B cell (primary cell): ENCODE results near the gene QSOX1. TPM values are rescaled to one million over a fixed set of nuclear protein-coding genes. Genes with fewer than 3 reads are reported as not detected.

Source experiments
- ATAC-seq: fragments of 200-7000 bp; cut with Tn5 transposase; one replicate; pipeline ENCODE4 v1.10.0; 2021; ENCODE audit warnings: low read depth, mild to moderate bottlenecking, moderate number of reproducible peaks, moderate library complexity
- CTCF ChIA-PET: fragments of 350-600 bp; sonication (Branson Sonifier 250); formaldehyde crosslinking; loops from one replicate; lab custom pipeline; 2021; ENCODE audit warnings: antibody characterized with exemption, inconsistent platforms; lab: Charles Lee
- POLR2A ChIA-PET: fragments of 350-600 bp; sonication (Branson Sonifier 250); formaldehyde crosslinking; loops from one replicate; lab custom pipeline; 2021; ENCODE audit warnings: antibody characterized with exemption; lab: Charles Lee
- DNase-seq: peaks from one replicate; pipeline ENCODE4 v3.0.0; 2013
- H2AFZ ChIP-seq: 2 replicates; pipeline ENCODE4 v1.6.1; 2012; ENCODE audit warnings: mild to moderate bottlenecking, low read depth, low read length; ENCODE audit not compliant: insufficient read depth, poor library complexity, severe bottlenecking
- H3K27ac ChIP-seq, 2 donors: 1 replicate in 1 of 2; 2 replicates in 1 of 2; pipeline ENCODE4 v1.5.1; 2012 to 2013; ENCODE audit warnings: low read length in 2 of 2, mild to moderate bottlenecking in 2 of 2, moderate library complexity in 1 of 2
- H3K27me3 ChIP-seq, 4 experiments: fragments of 200-600 bp in 1 of 4; sonication (generic) in 1 of 4; replicated peaks in 1 of 4; 1 replicate in 2 of 4; 2 replicates in 2 of 4; pipeline versions ENCODE4 v1.6.1 to v1.7.0; 2013 to 2016; ENCODE audit warnings: low read length in 3 of 4, mild to moderate bottlenecking in 2 of 4, mixed read lengths in 1 of 4, moderate library complexity in 1 of 4; ENCODE audit not compliant: insufficient read depth in 4 of 4, control insufficient read depth in 3 of 4; ENCODE audit errors: control extremely low read depth in 1 of 4
- H3K36me3 ChIP-seq, 2 experiments: replicated peaks in 1 of 2; 1 replicate in 1 of 2; 2 replicates in 1 of 2; pipeline versions ENCODE4 v1.6.1 to v1.7.1; 2013; ENCODE audit warnings: low read length in 1 of 2; ENCODE audit not compliant: insufficient read depth in 2 of 2, control insufficient read depth in 1 of 2; ENCODE audit errors: control extremely low read depth in 1 of 2, extremely low read depth in 1 of 2
- H3K4me1 ChIP-seq, 2 donors: fragments of 200-600 bp in 1 of 2; sonication (generic) in 1 of 2; 1 replicate in 1 of 2; 2 replicates in 1 of 2; pipeline versions ENCODE4 v1.5.1 to v1.6.1; 2013 to 2017; ENCODE audit warnings: low read length in 2 of 2; ENCODE audit not compliant: control insufficient read depth in 2 of 2, insufficient read depth in 2 of 2
- H3K4me2 ChIP-seq: replicated peaks from 2 replicates; pipeline ENCODE3; 2012; ENCODE audit warnings: mild to moderate bottlenecking, low read depth, low read length; ENCODE audit not compliant: poor library complexity, severe bottlenecking
- H3K4me3 ChIP-seq, 5 experiments: fragments of 200-600 bp in 1 of 5; sonication (generic) in 1 of 5; 1 replicate in 3 of 5; 2 replicates in 2 of 5; pipeline versions ENCODE4 v1.5.1 to v1.7.0; 2011 to 2016; ENCODE audit warnings: low read length in 4 of 5, mild to moderate bottlenecking in 4 of 5, low read depth in 2 of 5, control low read depth in 1 of 5, moderate library complexity in 1 of 5; ENCODE audit not compliant: insufficient read depth in 1 of 5; ENCODE audit errors: control extremely low read depth in 1 of 5, extremely low read depth in 1 of 5
- H3K79me2 ChIP-seq: fragments of 200-600 bp; sonication (generic); one replicate; pipeline ENCODE4 v1.6.0; 2016; ENCODE audit warnings: low read length; ENCODE audit not compliant: control insufficient read depth, insufficient read depth
- H3K9ac ChIP-seq: fragments of 200-600 bp; sonication (generic); 2 replicates; pipeline ENCODE4 v1.6.1; 2017; ENCODE audit warnings: mild to moderate bottlenecking, low read length, moderate library complexity
- H3K9me3 ChIP-seq, 3 donors: one replicate each; pipeline versions ENCODE4 v1.6.1 to v1.7.1; 2013; ENCODE audit warnings: low read length in 2 of 3; ENCODE audit not compliant: control insufficient read depth in 2 of 3, insufficient read depth in 1 of 3; ENCODE audit errors: control extremely low read depth in 1 of 3
- H4K20me1 ChIP-seq: 2 replicates; pipeline ENCODE4 v1.6.0; 2012; ENCODE audit warnings: mild to moderate bottlenecking, low read length; ENCODE audit not compliant: insufficient read depth, control insufficient read depth, poor library complexity, severe bottlenecking
- H3K27ac Mint-ChIP-seq: one replicate; pipeline ENCODE4 v1.8.0; 2021; ENCODE audit warnings: mixed read lengths
- H3K27me3 Mint-ChIP-seq: one replicate; pipeline ENCODE4 v1.8.0; 2021; ENCODE audit warnings: mixed read lengths
- H3K4me1 Mint-ChIP-seq: one replicate; pipeline ENCODE4 v1.8.0; 2021; ENCODE audit warnings: mixed read lengths
- H3K4me3 Mint-ChIP-seq: one replicate; pipeline ENCODE4 v1.8.0; 2021; ENCODE audit warnings: mixed read lengths
- H3K9me3 Mint-ChIP-seq: one replicate; pipeline ENCODE4 v1.8.0; 2022; ENCODE audit warnings: mixed read lengths; ENCODE audit not compliant: insufficient read depth
- EZH2 ChIP-seq: IDR thresholded peaks from 2 replicates; pipeline ENCODE4 v1.6.1; 2012; ENCODE audit warnings: borderline replicate concordance, low read depth, mild to moderate bottlenecking, moderate library complexity, low read length; ENCODE audit not compliant: insufficient read depth, poor library complexity, severe bottlenecking
- WGBS: methylation state at CpG from one replicate; pipeline ENCODE4 v1.1.5; 2013; ENCODE audit warnings: missing lambda C conversion rate; ENCODE audit not compliant: insufficient coverage; 5-methylcytosine and 5-hydroxymethylcytosine counted together
- intact Hi-C: fragments of 100-400 bp; cut with micrococcal nuclease; formaldehyde crosslinking; loops from one replicate; pipeline ENCODE4 v1.10.0; 2022
- polyA plus RNA-seq: library from polyadenylated mRNA; depleted of rRNA; stranded (reverse); fragments of >200 nt; gene quantifications from 2 replicates; pipeline ENCODE4 v1.2.3, GENCODE V29; 2012
- total RNA-seq, 2 donors: library from RNA; stranded (reverse); fragments of 120-200 nt in 1 of 2; gene quantifications; 1 replicate in 1 of 2; 2 replicates in 1 of 2; pipeline versions ENCODE4 v1.2.3 to v1.2.4, GENCODE V29; 2013 to 2022
- TF ChIP-seq, protein P1 (sequence below): fragments of 200-600 bp; IDR thresholded peaks from one replicate; pipeline ENCODE4 v1.8.0; 2022; ENCODE audit warnings: antibody characterized with exemption, mild to moderate bottlenecking

The QSOX1 gene
- total and polyA plus RNA-seq, 2 donors (not counting 1 experiment from before 2014, with no cell fraction given) = 11.4 to 20.6 TPM

DNA sequence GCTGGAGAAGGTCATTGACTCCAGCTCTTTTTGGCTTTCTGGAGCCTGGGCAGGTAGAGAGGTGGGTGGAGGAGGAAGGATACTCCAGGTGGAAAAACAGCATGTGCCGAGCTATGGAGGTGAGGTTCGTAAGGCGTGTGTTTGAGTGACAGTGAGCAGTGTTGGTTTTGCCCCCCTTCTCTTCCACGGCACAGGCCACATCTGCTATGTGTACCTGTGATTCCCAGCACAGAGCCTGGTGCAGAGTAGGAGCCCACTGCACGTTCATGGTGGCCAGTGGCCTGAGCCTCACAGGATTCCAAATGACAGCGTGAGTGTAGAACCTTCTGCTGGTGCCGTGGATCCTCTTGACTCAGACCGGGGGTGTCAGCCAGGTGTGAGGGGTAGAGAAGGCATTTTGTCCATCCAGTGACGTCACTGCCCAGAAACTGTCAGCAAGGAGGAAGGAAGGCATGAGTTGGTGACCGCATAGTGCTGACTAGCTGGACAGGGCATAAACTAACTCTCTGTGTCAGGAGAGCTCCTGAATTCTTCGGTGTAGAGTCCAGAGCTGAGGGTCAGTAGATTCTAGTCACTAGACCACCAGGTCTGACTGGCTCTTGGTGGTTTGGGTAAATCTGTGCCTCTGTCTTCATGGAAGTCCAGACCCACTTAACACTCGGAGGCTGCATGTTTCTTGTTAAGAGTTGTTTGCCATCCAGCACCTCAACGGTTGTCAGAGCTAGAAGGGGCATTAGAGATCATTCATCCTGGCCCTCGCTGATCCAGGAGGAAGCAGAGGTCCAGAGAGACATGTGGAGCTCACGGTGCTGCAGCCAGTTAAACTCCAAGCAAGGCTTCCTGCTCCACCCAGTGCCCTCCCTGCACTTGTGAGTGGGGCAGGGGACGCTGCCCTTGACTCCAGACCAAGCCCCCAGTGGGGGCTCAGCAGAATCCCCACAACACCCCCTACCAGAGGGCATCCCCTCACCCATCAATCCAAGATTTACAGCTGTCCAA, 3.8 kb downstream of the QSOX1 start:
- ATAC-seq (no peak), DNase-seq (no peak)
- Mint-ChIP-seq H3K27me3 (no peaks in the 10 kb centered on the region), H3K4me1 (peaks cover 27% of the 10 kb centered on the region), H3K4me3 (no peak overlapping the region), H3K27ac (no peak overlapping the region), H3K9me3 (no peaks in the 10 kb centered on the region)
- Histone ChIP-seq H3K9me3 (no peaks in the 10 kb centered on the region), H4K20me1 (no peaks in the 10 kb centered on the region), H3K4me1 (peaks cover 22 to 25% of the 10 kb centered on the region in 2 donors), H3K4me2 (no peak overlapping the region), H3K27ac (no peak overlapping the region), H3K4me3 (no peak overlapping the region), H3K79me2 (peaks cover 21% of the 10 kb centered on the region), H2AFZ (no peak overlapping the region), H3K27me3 (no peaks in the 10 kb centered on the region), H3K36me3 (no peaks in the 10 kb centered on the region), H3K9ac (no peak overlapping the region)
- WGBS = 96% methylated on average over 14 of the region's 16 CpGs
- intact Hi-C loops = loop anchor here (5.0 kb wide), 1 partner anchor 1869 kb away; no protein-coding TSS in a partner anchor
- CTCF ChIA-PET = interaction anchor here (1.9 to 2.3 kb wide), 3 partner anchors 9 to 20 kb away, joined by 8 to 12 read pairs (median 8); no protein-coding TSS in a partner anchor
- TF ChIP-seq, protein P1, sequence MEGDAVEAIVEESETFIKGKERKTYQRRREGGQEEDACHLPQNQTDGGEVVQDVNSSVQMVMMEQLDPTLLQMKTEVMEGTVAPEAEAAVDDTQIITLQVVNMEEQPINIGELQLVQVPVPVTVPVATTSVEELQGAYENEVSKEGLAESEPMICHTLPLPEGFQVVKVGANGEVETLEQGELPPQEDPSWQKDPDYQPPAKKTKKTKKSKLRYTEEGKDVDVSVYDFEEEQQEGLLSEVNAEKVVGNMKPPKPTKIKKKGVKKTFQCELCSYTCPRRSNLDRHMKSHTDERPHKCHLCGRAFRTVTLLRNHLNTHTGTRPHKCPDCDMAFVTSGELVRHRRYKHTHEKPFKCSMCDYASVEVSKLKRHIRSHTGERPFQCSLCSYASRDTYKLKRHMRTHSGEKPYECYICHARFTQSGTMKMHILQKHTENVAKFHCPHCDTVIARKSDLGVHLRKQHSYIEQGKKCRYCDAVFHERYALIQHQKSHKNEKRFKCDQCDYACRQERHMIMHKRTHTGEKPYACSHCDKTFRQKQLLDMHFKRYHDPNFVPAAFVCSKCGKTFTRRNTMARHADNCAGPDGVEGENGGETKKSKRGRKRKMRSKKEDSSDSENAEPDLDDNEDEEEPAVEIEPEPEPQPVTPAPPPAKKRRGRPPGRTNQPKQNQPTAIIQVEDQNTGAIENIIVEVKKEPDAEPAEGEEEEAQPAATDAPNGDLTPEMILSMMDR = no peak
- no peak for TF ChIP-seq EZH2
- POLR2A ChIA-PET = no interaction called here

DNA sequence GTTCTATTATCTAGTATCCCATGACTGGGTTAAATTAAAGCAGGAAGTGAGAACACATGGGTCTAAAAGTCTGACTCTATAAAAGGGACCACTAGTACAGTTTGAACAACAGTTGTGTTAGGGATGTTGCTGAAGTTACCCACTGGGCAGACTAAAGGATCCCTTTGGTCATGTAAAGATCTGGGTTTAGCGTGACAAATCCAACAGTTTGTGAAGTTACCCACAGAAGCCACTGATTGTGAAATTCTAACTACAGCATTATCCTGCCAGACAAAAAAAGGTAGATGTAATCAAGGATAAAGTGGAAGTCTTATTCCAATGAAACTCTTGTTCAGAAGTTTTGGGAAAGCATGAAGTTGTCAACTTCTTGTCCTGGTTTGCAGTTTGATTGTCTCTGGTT, 5.7 kb downstream of the QSOX1 start:
- H3K27me3 Mint-ChIP-seq = no peaks in the 10 kb centered on the region
- TF ChIP-seq, protein P1 = no peak
- TF ChIP-seq EZH2 = no peak
- Histone ChIP-seq H3K9ac (no peak overlapping the region), H3K27ac (no peak overlapping the region), H4K20me1 (no peaks in the 10 kb centered on the region), H3K36me3 (no peaks in the 10 kb centered on the region), H3K4me2 (no peak overlapping the region), H3K4me3 (no peak overlapping the region), H3K27me3 (no peaks in the 10 kb centered on the region), H3K4me1 (peaks cover 14 to 15% of the 10 kb centered on the region in 2 donors), H3K9me3 (no peaks in the 10 kb centered on the region), H2AFZ (no peak overlapping the region), H3K79me2 (peaks cover 19% of the 10 kb centered on the region)
- ATAC-seq (no peak), DNase-seq (no peak)
- CTCF ChIA-PET = no interaction called here
- H3K9me3 Mint-ChIP-seq = no peaks in the 10 kb centered on the region
- POLR2A ChIA-PET = no interaction called here
- H3K27ac Mint-ChIP-seq = no peak overlapping the region
- H3K4me1 Mint-ChIP-seq = peaks cover 16% of the 10 kb centered on the region
- H3K4me3 Mint-ChIP-seq = no peak overlapping the region
- intact Hi-C loops = no loop called here
- no CpG with 5 or more reads among the region's 1 CpG for WGBS
